Liver (tissue), 9 donors: ENCODE measurements around the gene LDHB. TPM values are rescaled to one million over a fixed set of nuclear protein-coding genes. Genes with fewer than 3 reads are reported as not detected.

Experiments used
- DNase-seq: peaks from one replicate; pipeline ENCODE4 v3.0.0-alpha.2; 2017; ENCODE audit warnings: low spot score
- H3K27ac ChIP-seq, 2 donors: one replicate each; pipeline ENCODE4 v1.7.0; 2013; ENCODE audit warnings: inconsistent platforms in 2 of 2, low read length in 2 of 2, control low read depth in 1 of 2, low read depth in 1 of 2, mild to moderate bottlenecking in 1 of 2
- H3K27me3 ChIP-seq, 4 donors: one replicate each; pipeline versions ENCODE4 v1.6.1 to v1.7.0; 2013; ENCODE audit warnings: low read length in 3 of 4, inconsistent platforms in 1 of 4, mild to moderate bottlenecking in 1 of 4, moderate library complexity in 1 of 4; ENCODE audit not compliant: control insufficient read depth in 4 of 4, insufficient read depth in 4 of 4
- H3K36me3 ChIP-seq, 4 donors: one replicate each; pipeline versions ENCODE4 v1.6.1 to v1.7.0; 2013; ENCODE audit warnings: low read length in 3 of 4, mild to moderate bottlenecking in 3 of 4, low read depth in 1 of 4, moderate library complexity in 1 of 4; ENCODE audit not compliant: control insufficient read depth in 4 of 4, insufficient read depth in 3 of 4
- H3K4me1 ChIP-seq, 4 donors: one replicate each; pipeline versions ENCODE4 v1.6.1 to v1.7.0; 2013; ENCODE audit warnings: low read length in 3 of 4, mild to moderate bottlenecking in 3 of 4, moderate library complexity in 1 of 4; ENCODE audit not compliant: control insufficient read depth in 4 of 4, insufficient read depth in 4 of 4
- H3K4me3 ChIP-seq, 3 donors: one replicate each; pipeline versions ENCODE4 v1.6.1 to v1.7.0; 2013; ENCODE audit warnings: low read length in 3 of 3, control low read depth in 1 of 3, low read depth in 1 of 3, mild to moderate bottlenecking in 1 of 3
- H3K9ac ChIP-seq, 2 donors: one replicate each; pipeline ENCODE4 v1.7.0; 2013; ENCODE audit warnings: low read length in 2 of 2, mild to moderate bottlenecking in 2 of 2, moderate library complexity in 2 of 2, control low read depth in 1 of 2, low read depth in 1 of 2
- H3K9me3 ChIP-seq, 4 donors: one replicate each; pipeline versions ENCODE4 v1.6.1 to v1.7.0; 2013; ENCODE audit warnings: low read length in 3 of 4; ENCODE audit not compliant: control insufficient read depth in 4 of 4
- EGR1 ChIP-seq, 2 donors: IDR thresholded peaks; 2 replicates each; pipeline ENCODE4 v1.6.1; 2016 to 2018; ENCODE audit warnings: antibody characterized with exemption in 2 of 2, low read depth in 2 of 2
- FOXA1 ChIP-seq: IDR thresholded peaks from 2 replicates; pipeline ENCODE4 v1.6.1; 2016; ENCODE audit warnings: antibody characterized with exemption
- FOXA2 ChIP-seq: IDR thresholded peaks from 2 replicates; pipeline ENCODE4 v1.6.1; 2016; ENCODE audit warnings: antibody characterized with exemption
- GABPA ChIP-seq, 2 donors: IDR thresholded peaks in 1 of 2; conservative IDR thresholded peaks in 1 of 2; 2 replicates each; pipeline ENCODE4 v1.6.1; 2016; ENCODE audit warnings: antibody characterized with exemption in 2 of 2, mild to moderate bottlenecking in 1 of 2, moderate library complexity in 1 of 2
- HNF4A ChIP-seq, 2 donors: conservative IDR thresholded peaks; 2 replicates each; pipeline ENCODE4 v1.6.1; 2016; ENCODE audit warnings: antibody characterized with exemption in 2 of 2, mild to moderate bottlenecking in 2 of 2
- HNF4G ChIP-seq: IDR thresholded peaks from 2 replicates; pipeline ENCODE4 v1.6.1; 2016; ENCODE audit warnings: antibody characterized with exemption
- JUND ChIP-seq, 2 donors: IDR thresholded peaks; 2 replicates each; pipeline ENCODE4 v1.6.1; 2016; ENCODE audit warnings: antibody characterized with exemption in 2 of 2
- NR2F2 ChIP-seq: IDR thresholded peaks from 2 replicates; pipeline ENCODE4 v1.6.1; 2016; ENCODE audit warnings: antibody characterized with exemption
- RAD21 ChIP-seq, 2 donors: IDR thresholded peaks; 2 replicates each; pipeline ENCODE4 v1.6.1; 2016; ENCODE audit warnings: antibody characterized with exemption in 2 of 2, mild to moderate bottlenecking in 2 of 2
- RXRA ChIP-seq, 2 donors: IDR thresholded peaks; 2 replicates each; pipeline ENCODE4 v1.6.1; 2017 to 2018; ENCODE audit warnings: antibody characterized with exemption in 2 of 2, mild to moderate bottlenecking in 1 of 2
- SP1 ChIP-seq: IDR thresholded peaks from 2 replicates; pipeline ENCODE4 v1.6.1; 2018; ENCODE audit warnings: antibody characterized with exemption, mild to moderate bottlenecking
- TAF1 ChIP-seq: conservative IDR thresholded peaks from 2 replicates; pipeline ENCODE4 v1.6.1; 2016; ENCODE audit warnings: antibody characterized with exemption, mild to moderate bottlenecking
- YY1 ChIP-seq: IDR thresholded peaks from 2 replicates; pipeline ENCODE4 v1.6.1; 2016; ENCODE audit warnings: antibody characterized with exemption, mild to moderate bottlenecking
- WGBS: extraction: QIAGEN DNeasy Blood & Tissue Kit; methylation state at CpG from one replicate; pipeline ENCODE4 v1.1.7; 2013; 5-methylcytosine and 5-hydroxymethylcytosine counted together
- polyA plus RNA-seq, 2 donors: library from polyadenylated mRNA; stranded (reverse) in 1 of 2; unstranded in 1 of 2; fragments of 200-250 nt in 1 of 2; fragments of >200 nt in 1 of 2; fragmentation: Nextera tagmentation in 1 of 2; extraction: Ambion mirVana in 1 of 2; gene quantifications; one replicate each; pipeline versions ENCODE4 v1.2.1 to v1.2.3, GENCODE V29; 2013 to 2015
- total RNA-seq, 2 donors: library from RNA; depleted of rRNA; stranded (reverse); fragments of >200 nt; gene quantifications; one replicate each; pipeline ENCODE4 v1.2.3, GENCODE V29; 2014
- TF ChIP-seq, protein P1 (sequence below): IDR thresholded peaks from 2 replicates; pipeline ENCODE4 v1.6.1; 2016; ENCODE audit warnings: antibody characterized with exemption
- TF ChIP-seq, protein P2 (sequence below): IDR thresholded peaks from 2 replicates; pipeline ENCODE4 v1.6.1; 2016; ENCODE audit warnings: antibody characterized with exemption, mild to moderate bottlenecking
- TF ChIP-seq, protein P3 (sequence below): IDR thresholded peaks from 2 replicates; pipeline ENCODE4 v1.6.1; 2016; ENCODE audit warnings: antibody characterized with exemption
- TF ChIP-seq, protein P4 (sequence below): IDR thresholded peaks from 2 replicates; pipeline ENCODE4 v1.6.1; 2016; ENCODE audit warnings: antibody characterized with exemption
- TF ChIP-seq, protein P5 (sequence below): fragments of 150-350 bp; IDR thresholded peaks from 2 replicates; pipeline ENCODE4 v1.5.1; 2017; ENCODE audit warnings: improper control_type of control experiment, low read depth, low read length; ENCODE audit not compliant: missing input control
- donor health status: healthy.
- donor health status: healthy.
- donor health status: healthy.
- donor health status: healthy.
- donor health status: healthy.

LDHB gene
- total and polyA plus RNA-seq, 4 donors = 20.9 to 99.7 (median 42.3) TPM

DNA sequence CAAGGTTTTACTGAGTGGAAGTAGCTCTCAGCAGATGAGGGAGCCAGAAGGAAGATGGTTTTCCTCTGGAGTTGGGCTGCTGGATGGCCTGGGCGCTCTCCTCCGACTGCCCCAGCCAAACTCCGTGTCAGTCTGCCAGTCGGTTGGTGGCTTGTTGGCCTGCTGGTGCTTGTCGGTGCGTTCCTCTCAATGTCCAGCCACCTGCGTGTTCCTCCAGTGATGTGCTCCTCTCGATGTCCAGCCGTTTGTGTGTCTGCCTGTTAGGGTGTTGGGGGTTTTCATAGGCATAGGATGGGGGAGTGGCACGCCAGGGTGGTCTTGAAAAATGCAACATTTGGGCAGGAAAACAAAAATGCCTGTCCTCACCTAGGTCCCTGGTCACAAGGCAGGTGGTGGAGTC is 37.0 kb upstream of the LDHB start:
- no peak for DNase-seq
- Histone ChIP-seq H3K4me1 (peaks cover 0 to 4% (median 0%) of the 10 kb centered on the region in 4 donors), H3K27me3 (no peaks in the 10 kb centered on the region), H3K36me3 (no peaks in the 10 kb centered on the region), H3K9me3 (peaks cover 0 to 2% (median 0%) of the 10 kb centered on the region in 4 donors), H3K9ac (no peak overlapping the region), H3K27ac (no peak overlapping the region), H3K4me3 (no peak overlapping the region)
- TF ChIP-seq EGR1 (IDR thresholded peaks at IDR 0.05; ENCODE audit: low read depth in 2 of 2) = no peak
- TF ChIP-seq NR2F2 = no peak
- no peak for TF ChIP-seq YY1
- no peak for TF ChIP-seq FOXA1
- no peak for TF ChIP-seq TAF1
- TF ChIP-seq, protein P1, sequence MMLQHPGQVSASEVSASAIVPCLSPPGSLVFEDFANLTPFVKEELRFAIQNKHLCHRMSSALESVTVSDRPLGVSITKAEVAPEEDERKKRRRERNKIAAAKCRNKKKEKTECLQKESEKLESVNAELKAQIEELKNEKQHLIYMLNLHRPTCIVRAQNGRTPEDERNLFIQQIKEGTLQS = no peak
- TF ChIP-seq, protein P2, sequence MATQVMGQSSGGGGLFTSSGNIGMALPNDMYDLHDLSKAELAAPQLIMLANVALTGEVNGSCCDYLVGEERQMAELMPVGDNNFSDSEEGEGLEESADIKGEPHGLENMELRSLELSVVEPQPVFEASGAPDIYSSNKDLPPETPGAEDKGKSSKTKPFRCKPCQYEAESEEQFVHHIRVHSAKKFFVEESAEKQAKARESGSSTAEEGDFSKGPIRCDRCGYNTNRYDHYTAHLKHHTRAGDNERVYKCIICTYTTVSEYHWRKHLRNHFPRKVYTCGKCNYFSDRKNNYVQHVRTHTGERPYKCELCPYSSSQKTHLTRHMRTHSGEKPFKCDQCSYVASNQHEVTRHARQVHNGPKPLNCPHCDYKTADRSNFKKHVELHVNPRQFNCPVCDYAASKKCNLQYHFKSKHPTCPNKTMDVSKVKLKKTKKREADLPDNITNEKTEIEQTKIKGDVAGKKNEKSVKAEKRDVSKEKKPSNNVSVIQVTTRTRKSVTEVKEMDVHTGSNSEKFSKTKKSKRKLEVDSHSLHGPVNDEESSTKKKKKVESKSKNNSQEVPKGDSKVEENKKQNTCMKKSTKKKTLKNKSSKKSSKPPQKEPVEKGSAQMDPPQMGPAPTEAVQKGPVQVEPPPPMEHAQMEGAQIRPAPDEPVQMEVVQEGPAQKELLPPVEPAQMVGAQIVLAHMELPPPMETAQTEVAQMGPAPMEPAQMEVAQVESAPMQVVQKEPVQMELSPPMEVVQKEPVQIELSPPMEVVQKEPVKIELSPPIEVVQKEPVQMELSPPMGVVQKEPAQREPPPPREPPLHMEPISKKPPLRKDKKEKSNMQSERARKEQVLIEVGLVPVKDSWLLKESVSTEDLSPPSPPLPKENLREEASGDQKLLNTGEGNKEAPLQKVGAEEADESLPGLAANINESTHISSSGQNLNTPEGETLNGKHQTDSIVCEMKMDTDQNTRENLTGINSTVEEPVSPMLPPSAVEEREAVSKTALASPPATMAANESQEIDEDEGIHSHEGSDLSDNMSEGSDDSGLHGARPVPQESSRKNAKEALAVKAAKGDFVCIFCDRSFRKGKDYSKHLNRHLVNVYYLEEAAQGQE = no peak
- TF ChIP-seq RXRA (IDR thresholded peaks at IDR 0.05) = no peak
- no peak for TF ChIP-seq HNF4A (conservative IDR thresholded peaks at IDR 0.05)
- no peak for TF ChIP-seq GABPA (IDR thresholded peaks at IDR 0.05 in 1 of 2, conservative IDR thresholded peaks at IDR 0.05 in 1 of 2)
- TF ChIP-seq FOXA2 = no peak
- TF ChIP-seq, protein P3, sequence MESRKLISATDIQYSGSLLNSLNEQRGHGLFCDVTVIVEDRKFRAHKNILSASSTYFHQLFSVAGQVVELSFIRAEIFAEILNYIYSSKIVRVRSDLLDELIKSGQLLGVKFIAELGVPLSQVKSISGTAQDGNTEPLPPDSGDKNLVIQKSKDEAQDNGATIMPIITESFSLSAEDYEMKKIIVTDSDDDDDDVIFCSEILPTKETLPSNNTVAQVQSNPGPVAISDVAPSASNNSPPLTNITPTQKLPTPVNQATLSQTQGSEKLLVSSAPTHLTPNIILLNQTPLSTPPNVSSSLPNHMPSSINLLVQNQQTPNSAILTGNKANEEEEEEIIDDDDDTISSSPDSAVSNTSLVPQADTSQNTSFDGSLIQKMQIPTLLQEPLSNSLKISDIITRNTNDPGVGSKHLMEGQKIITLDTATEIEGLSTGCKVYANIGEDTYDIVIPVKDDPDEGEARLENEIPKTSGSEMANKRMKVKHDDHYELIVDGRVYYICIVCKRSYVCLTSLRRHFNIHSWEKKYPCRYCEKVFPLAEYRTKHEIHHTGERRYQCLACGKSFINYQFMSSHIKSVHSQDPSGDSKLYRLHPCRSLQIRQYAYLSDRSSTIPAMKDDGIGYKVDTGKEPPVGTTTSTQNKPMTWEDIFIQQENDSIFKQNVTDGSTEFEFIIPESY = no peak
- no peak for TF ChIP-seq RAD21 (IDR thresholded peaks at IDR 0.05)
- TF ChIP-seq, protein P4, sequence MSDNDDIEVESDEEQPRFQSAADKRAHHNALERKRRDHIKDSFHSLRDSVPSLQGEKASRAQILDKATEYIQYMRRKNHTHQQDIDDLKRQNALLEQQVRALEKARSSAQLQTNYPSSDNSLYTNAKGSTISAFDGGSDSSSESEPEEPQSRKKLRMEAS = no peak
- TF ChIP-seq HNF4G = no peak
- no peak for TF ChIP-seq SP1
- TF ChIP-seq, protein P5, sequence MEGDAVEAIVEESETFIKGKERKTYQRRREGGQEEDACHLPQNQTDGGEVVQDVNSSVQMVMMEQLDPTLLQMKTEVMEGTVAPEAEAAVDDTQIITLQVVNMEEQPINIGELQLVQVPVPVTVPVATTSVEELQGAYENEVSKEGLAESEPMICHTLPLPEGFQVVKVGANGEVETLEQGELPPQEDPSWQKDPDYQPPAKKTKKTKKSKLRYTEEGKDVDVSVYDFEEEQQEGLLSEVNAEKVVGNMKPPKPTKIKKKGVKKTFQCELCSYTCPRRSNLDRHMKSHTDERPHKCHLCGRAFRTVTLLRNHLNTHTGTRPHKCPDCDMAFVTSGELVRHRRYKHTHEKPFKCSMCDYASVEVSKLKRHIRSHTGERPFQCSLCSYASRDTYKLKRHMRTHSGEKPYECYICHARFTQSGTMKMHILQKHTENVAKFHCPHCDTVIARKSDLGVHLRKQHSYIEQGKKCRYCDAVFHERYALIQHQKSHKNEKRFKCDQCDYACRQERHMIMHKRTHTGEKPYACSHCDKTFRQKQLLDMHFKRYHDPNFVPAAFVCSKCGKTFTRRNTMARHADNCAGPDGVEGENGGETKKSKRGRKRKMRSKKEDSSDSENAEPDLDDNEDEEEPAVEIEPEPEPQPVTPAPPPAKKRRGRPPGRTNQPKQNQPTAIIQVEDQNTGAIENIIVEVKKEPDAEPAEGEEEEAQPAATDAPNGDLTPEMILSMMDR = no peak
- no peak for TF ChIP-seq JUND (IDR thresholded peaks at IDR 0.05)
- WGBS = 92% methylated on average over 10 of the region's 10 CpGs
